ENCODE data around the gene CTPS2. TPM values are rescaled to one million over a fixed set of nuclear protein-coding genes. Genes with fewer than 3 reads are reported as not detected.

The CTPS2 gene
- total RNA-seq, 1 donor from 2014 or later = 28.1 TPM

DNA sequence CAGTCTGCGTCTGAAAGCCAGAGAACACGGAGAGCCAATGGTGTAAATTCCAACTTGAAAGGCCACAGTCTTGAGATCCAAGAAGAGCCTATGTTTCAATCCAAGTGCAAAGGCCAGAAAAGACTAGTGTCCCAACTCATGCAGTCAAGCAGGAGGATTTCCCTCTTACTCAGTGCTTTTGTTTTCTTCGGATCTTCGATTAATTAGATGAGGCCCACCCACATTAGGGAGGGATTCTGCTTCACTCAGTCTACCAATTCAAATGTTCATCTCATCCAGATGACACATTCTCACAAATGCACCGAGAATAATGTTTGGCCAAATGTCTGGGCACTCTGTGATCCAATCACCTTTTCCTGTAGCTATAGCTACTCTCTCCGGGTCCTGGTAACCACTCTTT, 154.0 kb downstream of the CTPS2 start:
- no peak for DNase-seq

DNA sequence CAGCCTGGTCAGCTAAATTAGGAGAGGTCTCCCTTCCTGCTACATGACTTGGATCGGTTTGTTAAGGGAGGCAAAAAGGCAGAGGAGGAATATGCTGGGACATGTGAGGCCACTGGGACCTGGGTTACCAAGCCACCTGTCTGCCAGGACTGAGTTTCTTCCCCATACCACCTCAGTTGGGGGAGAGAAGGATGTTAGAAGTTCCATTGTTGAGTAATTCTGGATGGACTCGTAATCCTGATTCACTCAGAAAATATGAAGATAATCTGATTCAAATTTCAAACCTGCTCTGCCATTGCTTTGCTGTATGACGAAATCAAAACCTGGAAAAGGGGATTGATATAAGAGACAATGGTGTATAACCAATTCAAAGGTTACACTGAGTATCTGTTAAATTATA, 159.9 kb downstream of the CTPS2 start:
- no peak for DNase-seq

DNA sequence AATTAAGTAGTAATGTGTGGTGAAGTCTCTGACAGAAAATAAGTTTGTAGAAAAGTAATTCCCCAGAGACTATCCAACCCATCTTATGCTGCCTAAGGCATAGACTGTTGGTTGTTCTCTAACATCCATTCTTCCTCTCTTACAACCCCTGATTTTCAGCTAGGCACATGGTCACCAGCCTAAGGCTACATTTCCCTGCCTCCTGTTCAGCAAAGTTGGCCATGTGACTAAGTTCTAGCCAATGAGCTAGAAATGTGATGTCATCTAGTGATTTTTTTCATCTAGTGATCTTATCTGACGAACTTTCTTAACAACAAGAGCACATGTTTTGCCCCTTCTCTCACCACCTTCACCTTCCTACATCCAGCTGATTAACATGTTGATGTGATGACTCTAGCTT, 164.8 kb downstream of the CTPS2 start:
- DNase-seq = no peak

DNA sequence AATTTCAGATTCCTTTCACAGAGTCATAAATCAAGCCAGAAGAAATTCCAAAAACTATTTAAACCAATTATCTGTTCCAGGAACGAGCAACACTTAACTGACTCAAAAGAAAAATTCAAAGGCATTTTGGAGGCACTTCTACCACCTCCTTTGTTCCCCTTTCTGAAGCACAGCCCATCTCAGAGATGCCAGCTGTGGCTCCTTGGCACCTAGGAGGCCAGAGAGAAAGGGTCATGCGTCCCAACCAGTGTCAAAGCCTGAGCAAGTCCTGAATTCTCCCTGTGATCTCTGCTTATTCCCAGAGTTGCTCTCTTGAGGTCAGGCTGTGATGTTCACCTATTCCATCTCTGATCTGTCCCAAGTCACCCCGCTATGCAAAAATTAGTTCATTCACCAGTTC, 167.5 kb downstream of the CTPS2 start:
- DNase-seq = no peak

Small RNAs within 50 kb of the gene (small RNA-seq; reads per million reads assigned to genes)
- gene MIR548AM (ENCODE audit: low replicate concordance) = not detected

Other genes with a start within 250 kb of the CTPS2 start
- gene S100G, start 62.5 kb downstream of the CTPS2 start, total RNA-seq = not detected
- 18.7 TPM for gene SYAP1, start 6.9 kb upstream of the CTPS2 start, total RNA-seq
- 9.2 TPM for gene TXLNG, start 73.8 kb upstream of the CTPS2 start, total RNA-seq
- 101 TPM for gene RBBP7, start 157.7 kb upstream of the CTPS2 start, total RNA-seq
- 7.9 TPM for gene REPS2, start 234.0 kb upstream of the CTPS2 start, total RNA-seq